HG02970 (cell line): ENCODE data around the gene KRT9.
"Not testable (repeated sequence)": the region's sequence is repeated elsewhere in the genome, so short reads cannot be mapped to it uniquely, and the experiment has no call there.

Experiments
- ATAC-seq: cut with Tn5 transposase; IDR thresholded peaks from one replicate; pipeline ENCODE4 v1.9.1; 2021; ENCODE audit warnings: mild to moderate bottlenecking, moderate library complexity, moderate number of reproducible peaks; ENCODE audit not compliant: unreplicated experiment, low FRiP score

KRT9 gene

GRCh38 chr17:41580687-41581365 lies 9.0 kb upstream of the KRT9 start:
- ATAC-seq: no peak

- ATAC-seq: no peak
Measured at GRCh38 chr17:41580244-41580575, 8.4 kb upstream of the KRT9 start.

- no peak for ATAC-seq
Measured at GRCh38 chr17:41579484-41580243, 7.8 kb upstream of the KRT9 start.

DNA sequence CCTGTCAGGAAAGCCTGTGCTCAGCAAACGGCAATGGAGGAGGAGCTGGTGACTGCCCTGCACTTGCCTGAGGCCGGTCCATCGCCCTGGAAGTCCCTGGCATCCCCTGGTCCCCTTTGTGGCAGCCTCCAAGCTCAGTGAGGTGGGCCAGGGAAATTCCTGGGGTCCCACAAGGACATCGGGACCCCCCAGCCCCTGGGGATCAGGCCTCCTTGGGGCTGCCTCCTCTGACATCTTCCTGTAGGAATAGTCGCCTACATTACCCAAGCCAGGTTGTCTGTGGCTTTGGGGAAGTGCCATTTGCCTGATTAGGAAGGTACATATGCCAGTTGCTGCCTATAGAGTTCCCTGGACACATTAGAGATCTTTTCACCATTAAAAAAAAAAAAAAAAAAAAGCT lies 7.1 kb upstream of the KRT9 start:
- ATAC-seq: no peak

DNA sequence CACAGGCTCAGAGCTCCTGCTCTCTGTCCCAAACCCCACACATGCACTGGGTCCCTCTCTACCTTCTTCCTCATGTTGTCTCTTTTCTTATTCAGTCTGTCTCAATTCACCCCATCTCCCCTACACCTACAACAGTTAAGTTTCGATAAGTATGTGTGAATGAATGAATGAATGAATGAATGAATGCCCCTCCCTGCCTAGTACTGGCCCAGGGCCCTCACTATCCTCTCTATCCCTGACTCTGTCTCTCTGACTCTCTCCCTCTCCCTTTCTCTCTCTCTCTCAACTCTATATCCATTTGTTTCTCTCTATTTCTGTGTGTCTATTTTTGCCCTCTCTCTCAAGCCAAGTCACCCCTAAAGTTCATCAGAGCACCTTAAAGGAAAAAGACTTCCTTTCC lies 6.7 kb upstream of the KRT9 start:
- no peak for ATAC-seq

DNA sequence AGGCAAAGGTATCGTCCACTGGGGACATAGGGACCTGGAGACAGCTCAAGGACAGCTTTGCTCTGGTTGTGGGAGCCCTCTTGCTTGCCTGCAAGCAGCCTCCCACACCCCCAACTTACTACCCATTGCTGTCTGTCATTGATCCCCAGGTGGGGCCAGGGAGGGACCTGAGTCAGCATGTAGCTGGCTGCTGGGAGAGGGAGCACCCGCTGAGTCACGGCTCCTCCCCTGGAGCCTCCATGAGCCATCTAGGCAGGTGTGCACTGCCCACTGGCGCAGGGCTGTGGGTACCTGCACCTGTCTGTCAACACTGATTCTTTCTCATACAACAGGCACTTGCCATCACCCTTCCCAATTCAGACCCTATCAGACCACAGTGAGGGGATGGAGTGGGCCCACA lies 4.9 kb upstream of the KRT9 start:
- ATAC-seq: not testable (repeated sequence)

- ATAC-seq: no peak
Measured at GRCh38 chr17:41575336-41575735, 3.5 kb upstream of the KRT9 start.

DNA sequence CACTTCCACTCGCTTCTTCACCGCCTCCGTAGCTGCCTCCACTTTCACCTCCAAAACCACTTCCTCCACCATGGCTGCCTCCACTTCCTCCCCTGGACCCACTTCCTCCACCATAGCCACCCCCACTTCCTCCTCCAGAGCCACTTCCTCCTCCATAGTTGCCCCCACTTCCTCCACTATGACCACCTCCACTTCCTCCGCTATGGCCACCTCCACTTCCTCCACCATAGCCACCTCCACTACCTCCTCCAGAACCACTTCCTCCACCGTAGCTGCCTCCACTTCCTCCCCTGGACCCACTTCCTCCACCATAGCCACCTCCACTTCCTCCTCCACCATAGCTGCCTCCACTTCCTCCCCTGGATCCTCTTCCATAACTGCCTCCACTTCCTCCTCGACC lies 4.5 kb downstream of the KRT9 start:
- ATAC-seq: no peak

DNA sequence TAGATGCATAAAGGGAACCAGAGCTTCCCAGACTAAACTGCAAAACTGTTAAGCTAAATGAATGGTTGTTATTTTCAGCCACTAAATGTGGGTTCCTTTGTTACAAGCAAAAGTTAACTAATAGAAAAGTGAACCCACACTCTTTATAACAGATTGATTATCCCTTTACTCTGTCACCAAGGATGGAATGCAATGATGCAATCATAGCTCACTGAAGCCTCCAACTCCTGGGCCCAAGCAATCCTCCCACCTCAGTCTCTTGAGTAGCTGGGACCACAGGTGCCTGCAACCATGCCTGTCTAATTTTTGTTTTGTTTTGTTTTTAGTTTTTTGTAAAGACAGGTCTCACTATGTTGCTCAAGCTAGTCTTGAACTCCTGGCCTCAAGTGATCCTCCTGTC lies 6.5 kb downstream of the KRT9 start:
- no peak for ATAC-seq

DNA sequence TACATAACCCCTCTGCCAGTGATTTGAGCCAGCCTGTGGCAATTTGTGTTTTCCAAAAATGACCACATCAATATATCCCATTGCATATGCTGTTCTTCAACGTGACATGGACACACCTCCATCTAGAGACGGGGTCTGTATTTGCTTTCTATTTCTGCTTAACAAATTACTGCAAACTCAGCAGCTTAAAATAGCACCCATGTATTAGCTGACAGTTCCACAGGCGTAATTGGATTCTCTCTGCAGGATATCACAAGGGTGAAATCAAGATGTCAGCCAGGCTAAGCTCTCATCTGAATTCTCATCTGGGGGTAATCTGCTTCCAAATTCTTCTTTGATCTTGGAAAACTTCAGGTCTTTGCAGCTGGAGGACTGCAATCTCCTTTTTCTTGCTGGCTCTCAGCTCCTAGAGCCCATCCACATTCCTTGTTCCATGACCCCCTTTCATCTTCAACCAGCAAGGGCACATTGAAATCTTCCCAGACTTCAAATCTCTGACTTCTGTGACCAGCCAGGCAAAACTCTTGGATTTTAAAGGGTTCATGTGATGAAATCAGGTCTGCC lies 8.2 kb downstream of the KRT9 start:
- ATAC-seq: no peak

GRCh38 chr17:41561554-41561953 lies 10.3 kb downstream of the KRT9 start:
- no peak for ATAC-seq

DNA sequence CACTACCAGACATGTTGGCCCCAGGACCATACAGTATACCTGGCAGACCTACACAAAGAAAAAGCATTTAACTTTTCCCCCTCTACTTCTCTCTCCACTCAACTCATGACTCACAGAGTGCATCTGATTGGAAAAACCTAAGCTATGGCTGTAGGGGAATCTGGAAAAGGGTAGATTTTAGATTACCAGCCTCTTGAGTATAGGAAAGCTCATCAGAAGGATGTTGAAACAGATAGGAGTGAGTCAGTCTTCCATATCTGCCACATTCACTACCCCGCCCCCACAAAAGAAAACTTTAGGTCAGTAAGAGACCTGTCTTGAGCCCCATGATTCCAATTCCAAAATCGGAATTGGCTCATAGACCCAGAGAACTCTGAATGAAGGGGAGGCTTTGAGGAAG lies 12.3 kb downstream of the KRT9 start:
- ATAC-seq: no peak

DNA sequence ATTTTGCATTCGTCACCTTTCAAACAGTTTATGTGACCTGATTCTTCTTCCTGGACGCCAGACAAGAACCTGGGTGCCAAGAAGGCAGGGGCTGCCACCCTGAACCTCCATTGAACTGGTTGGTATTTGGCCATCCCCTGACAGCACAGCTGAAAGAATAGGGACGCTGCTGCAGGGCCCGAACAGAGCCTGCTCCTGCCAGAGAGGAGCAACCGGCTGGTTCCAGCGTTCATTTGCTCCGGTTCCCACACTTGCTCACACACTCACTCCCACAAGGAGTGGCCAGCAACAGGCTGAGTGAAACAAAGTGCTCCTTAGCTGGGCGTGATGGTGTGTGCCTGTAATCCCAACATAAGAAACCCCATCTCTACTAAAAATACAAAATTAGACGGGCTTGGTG lies 14.9 kb downstream of the KRT9 start:
- no peak for ATAC-seq

- ATAC-seq: no peak
Measured at GRCh38 chr17:41556306-41556705, 15.6 kb downstream of the KRT9 start.

GRCh38 chr17:41555105-41555887 lies 16.6 kb downstream of the KRT9 start:
- no peak for ATAC-seq

- no peak for ATAC-seq
Measured at GRCh38 chr17:41553987-41554680, 17.7 kb downstream of the KRT9 start.

DNA sequence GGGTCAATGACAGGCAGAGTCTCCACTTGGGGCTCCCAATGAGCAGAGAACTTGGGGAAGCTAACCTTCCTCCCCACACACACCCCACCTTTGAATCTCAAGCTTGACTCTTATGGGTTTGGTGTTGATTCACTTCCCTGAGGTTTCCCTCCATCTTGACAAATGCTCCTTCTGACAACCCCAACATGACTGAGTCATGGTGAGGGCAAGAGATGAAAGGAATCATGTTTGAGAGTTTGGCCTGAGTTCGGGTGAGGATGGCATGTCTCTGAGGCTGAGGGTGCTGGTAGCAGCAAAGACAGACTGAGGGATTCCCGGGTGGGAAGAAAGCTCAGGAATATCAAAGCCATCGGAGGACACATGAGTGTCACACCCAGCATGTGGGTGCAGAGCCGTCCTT lies 18.7 kb downstream of the KRT9 start:
- ATAC-seq: no peak

DNA sequence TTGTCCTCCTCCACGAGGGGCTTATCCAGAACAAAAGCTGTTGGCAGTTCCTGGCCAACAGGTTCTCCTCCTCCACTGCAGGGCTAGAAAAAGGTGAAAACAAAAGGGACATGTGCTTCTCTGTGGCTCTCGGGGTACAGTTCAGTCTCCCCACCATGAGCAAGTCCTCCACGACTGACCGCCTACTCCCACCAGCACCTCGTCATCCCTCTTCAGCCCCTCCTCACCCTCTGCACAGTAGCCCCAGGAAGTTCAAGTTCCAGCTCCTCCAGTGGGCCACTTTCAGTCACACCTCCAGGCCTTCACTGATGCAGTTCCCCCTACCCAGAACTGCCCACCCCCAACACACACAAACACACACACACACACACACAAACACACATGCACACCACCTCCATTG lies 19.4 kb downstream of the KRT9 start:
- no peak for ATAC-seq

DNA sequence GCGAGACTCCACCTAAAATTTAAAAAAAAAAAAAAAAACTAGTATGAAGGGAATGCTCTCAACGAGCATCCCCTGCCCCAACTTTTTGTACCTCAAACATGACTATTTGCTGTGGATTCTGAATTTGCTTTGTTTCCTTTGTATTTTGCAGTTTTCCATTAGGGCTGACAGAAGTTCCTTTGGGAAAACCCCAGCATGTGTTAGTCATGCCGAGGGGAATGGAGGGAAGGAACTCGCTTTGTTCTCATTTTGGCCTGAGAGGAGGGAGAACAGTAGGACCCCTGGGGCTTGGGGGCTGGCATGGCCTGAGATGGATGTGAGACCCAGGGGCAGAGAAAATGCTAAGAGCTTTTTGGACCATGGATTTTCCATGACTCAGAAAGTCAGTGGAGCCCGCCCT lies 20.5 kb downstream of the KRT9 start:
- no peak for ATAC-seq

GRCh38 chr17:41549596-41550039 lies 22.2 kb downstream of the KRT9 start:
- no peak for ATAC-seq
